Epithelial cell of esophagus (primary cell): Measurements from ENCODE around the gene SEC61B.

ENCODE experiments used
- DNase-seq: peaks from one replicate; pipeline ENCODE4 v3.0.0; 2010; ENCODE audit warnings: low read depth
- H3K4me3 ChIP-seq: 2 replicates; pipeline ENCODE4 v1.5.1; 2011; ENCODE audit warnings: mild to moderate bottlenecking, low read length, control low read depth
- TF ChIP-seq, protein P1 (sequence below): IDR thresholded peaks from 2 replicates; pipeline ENCODE4 v1.5.1; 2011; ENCODE audit warnings: low read depth, mild to moderate bottlenecking, low read length, control low read depth, inconsistent platforms; ENCODE audit not compliant: insufficient read depth; ENCODE audit errors: missing control alignments

The SEC61B gene

DNA sequence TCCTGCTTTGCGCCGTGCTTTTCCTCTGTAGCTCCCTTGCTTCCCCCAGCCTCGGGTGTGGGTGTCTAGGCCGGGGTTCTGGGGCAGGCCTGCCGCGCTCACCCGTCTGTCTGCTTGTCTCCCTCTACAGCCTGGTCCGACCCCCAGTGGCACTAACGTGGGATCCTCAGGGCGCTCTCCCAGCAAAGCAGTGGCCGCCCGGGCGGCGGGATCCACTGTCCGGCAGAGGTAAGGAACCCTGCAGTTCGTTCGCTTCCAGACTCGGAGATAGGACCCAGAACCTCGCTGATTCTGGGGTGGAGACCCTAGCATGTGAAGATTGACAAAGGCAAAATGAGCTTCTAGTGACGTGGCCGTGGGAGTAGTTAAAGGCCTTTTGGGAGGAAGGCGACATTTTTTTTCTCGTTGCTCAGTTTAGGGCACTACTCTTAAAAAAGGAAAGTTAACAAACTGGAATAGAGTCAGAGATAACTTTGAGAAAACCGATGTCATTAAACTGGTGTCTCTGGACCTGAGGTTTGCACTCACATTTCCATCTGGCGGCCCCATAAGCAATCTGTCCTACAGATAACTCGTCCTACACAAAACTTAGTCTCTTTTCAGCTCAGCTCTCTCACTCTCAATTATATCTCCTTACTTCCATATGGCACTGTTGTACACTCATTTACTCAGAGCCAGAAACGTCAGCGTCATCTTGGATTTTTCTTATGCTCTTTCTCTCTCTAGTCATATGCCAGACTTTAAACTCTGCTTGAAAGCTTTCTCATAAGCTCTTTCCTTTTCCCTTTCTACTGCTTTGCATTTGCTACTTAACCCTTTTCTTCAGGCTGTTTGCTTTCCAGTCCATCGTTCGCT, 561 bp downstream of the SEC61B start:
- TF ChIP-seq, protein P1, sequence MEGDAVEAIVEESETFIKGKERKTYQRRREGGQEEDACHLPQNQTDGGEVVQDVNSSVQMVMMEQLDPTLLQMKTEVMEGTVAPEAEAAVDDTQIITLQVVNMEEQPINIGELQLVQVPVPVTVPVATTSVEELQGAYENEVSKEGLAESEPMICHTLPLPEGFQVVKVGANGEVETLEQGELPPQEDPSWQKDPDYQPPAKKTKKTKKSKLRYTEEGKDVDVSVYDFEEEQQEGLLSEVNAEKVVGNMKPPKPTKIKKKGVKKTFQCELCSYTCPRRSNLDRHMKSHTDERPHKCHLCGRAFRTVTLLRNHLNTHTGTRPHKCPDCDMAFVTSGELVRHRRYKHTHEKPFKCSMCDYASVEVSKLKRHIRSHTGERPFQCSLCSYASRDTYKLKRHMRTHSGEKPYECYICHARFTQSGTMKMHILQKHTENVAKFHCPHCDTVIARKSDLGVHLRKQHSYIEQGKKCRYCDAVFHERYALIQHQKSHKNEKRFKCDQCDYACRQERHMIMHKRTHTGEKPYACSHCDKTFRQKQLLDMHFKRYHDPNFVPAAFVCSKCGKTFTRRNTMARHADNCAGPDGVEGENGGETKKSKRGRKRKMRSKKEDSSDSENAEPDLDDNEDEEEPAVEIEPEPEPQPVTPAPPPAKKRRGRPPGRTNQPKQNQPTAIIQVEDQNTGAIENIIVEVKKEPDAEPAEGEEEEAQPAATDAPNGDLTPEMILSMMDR: no peak
- DNase-seq: peak; percentile 13
- H3K4me3 ChIP-seq: peak overlapping the region; percentile 99

- no peak overlapping the region for H3K4me3 ChIP-seq
- TF ChIP-seq, protein P1: no peak
These were observed 2.4 kb downstream of the SEC61B start for GRCh38 chr9:99224445-99224844.

DNA sequence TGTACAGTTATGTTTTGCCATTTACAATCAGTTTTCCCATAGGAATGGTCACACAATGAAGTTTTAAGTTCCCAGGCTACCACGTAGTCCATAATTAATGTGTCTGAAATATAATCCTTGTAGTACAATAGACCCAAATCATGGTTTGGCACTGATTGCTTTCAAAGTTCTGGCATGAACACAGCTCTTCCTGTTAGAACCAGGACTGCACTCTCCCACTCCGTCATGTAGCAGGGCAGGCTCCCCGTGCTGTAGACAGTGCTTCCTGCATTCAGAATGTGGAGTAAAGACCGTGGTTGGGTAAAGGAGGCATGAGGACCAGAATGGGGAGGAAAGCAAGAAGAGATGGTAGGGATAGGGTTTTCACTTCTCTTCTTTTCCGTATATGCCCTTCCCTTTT, 4.0 kb downstream of the SEC61B start:
- TF ChIP-seq, protein P1: no peak
- no peak overlapping the region for H3K4me3 ChIP-seq
- no peak for DNase-seq

More at GRCh38 chr9:99224445-99224844, 2.4 kb downstream of the SEC61B start:
- no peak for DNase-seq

GRCh38 chr9:99230206-99230605, 8.1 kb downstream of the SEC61B start:
- TF ChIP-seq, protein P1: no peak
- DNase-seq: no peak
- H3K4me3 ChIP-seq: no peak overlapping the region

GRCh38 chr9:99231711-99232110, 9.6 kb downstream of the SEC61B start:
- TF ChIP-seq, protein P1: peak; percentile 58
- peak; percentile 22 for DNase-seq
- no peak overlapping the region for H3K4me3 ChIP-seq

DNA sequence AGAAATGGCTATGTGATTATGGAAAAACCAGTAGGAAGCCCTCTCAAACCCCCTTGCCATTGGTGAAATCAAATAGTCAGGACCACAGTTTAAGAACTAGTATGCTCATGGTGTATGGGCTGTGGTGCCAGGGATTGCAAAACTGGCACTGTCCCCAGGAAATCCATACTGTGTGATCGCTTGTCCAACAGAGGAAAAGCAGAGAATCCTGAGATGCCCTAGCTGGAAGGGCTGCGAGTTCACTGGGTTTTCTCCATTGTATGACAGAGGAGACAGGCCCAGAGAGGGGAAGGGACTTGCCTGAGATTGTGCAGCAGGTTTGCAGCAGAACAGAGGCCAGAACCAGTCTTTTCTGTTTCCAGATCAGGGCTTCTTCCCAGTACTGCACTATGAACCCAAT, 12.5 kb downstream of the SEC61B start:
- no peak overlapping the region for H3K4me3 ChIP-seq
- TF ChIP-seq, protein P1: no peak
- no peak for DNase-seq

- TF ChIP-seq, protein P1: no peak
- no peak overlapping the region for H3K4me3 ChIP-seq
These were observed 13.0 kb downstream of the SEC61B start for GRCh38 chr9:99235069-99235468.

More at GRCh38 chr9:99235069-99235468, 13.0 kb downstream of the SEC61B start:
- no peak for DNase-seq
